ENCODE data around the gene ANKRD30BL.
"Not testable (repeated sequence)": the region's sequence is repeated elsewhere in the genome, so short reads cannot be mapped to it uniquely, and the experiment has no call there.

Gene ANKRD30BL

GRCh38 chr2:132161161-132162124, at the start of gene ANKRD30BL:
ANKRD30BL (minus strand) TSS chr2:132161952; CDS start chr2:132161705, 247 bp downstream.
- ATAC-seq (ENCODE audit: low read depth); H3K36me3 ChIP-seq (ENCODE audit: low read depth); H3K4me1 ChIP-seq (ENCODE audit: insufficient read depth, poor library complexity, severe bottlenecking); H3K9me3 ChIP-seq (ENCODE audit: severe bottlenecking); DNase-seq (ENCODE audit: low spot score); H3K27ac ChIP-seq (ENCODE audit: poor library complexity, severe bottlenecking); H3K27me3 ChIP-seq (ENCODE audit: insufficient read depth, poor library complexity, severe bottlenecking); H3K4me3 ChIP-seq (ENCODE audit: severe bottlenecking): not testable (repeated sequence)

GRCh38 chr2:132202866-132203265, 41.1 kb upstream of the ANKRD30BL start:
- not testable (repeated sequence) for H3K4me3 ChIP-seq (ENCODE audit: severe bottlenecking); H3K27ac ChIP-seq (ENCODE audit: poor library complexity, severe bottlenecking); H3K9me3 ChIP-seq (ENCODE audit: severe bottlenecking); H3K4me1 ChIP-seq (ENCODE audit: insufficient read depth, poor library complexity, severe bottlenecking); H3K27me3 ChIP-seq (ENCODE audit: insufficient read depth, poor library complexity, severe bottlenecking); DNase-seq (ENCODE audit: low spot score); ATAC-seq (ENCODE audit: low read depth); H3K36me3 ChIP-seq (ENCODE audit: low read depth)

GRCh38 chr2:132192854-132193253, 31.1 kb upstream of the ANKRD30BL start:
- not testable (repeated sequence) for H3K9me3 ChIP-seq (ENCODE audit: severe bottlenecking); H3K36me3 ChIP-seq (ENCODE audit: low read depth); H3K27me3 ChIP-seq (ENCODE audit: insufficient read depth, poor library complexity, severe bottlenecking); H3K27ac ChIP-seq (ENCODE audit: poor library complexity, severe bottlenecking); DNase-seq (ENCODE audit: low spot score); H3K4me1 ChIP-seq (ENCODE audit: insufficient read depth, poor library complexity, severe bottlenecking); H3K4me3 ChIP-seq (ENCODE audit: severe bottlenecking); ATAC-seq (ENCODE audit: low read depth)

GRCh38 chr2:132167100-132167499, 5.3 kb upstream of the ANKRD30BL start:
- not testable (repeated sequence) for H3K27ac ChIP-seq (ENCODE audit: poor library complexity, severe bottlenecking); H3K27me3 ChIP-seq (ENCODE audit: insufficient read depth, poor library complexity, severe bottlenecking); H3K9me3 ChIP-seq (ENCODE audit: severe bottlenecking); ATAC-seq (ENCODE audit: low read depth); H3K4me1 ChIP-seq (ENCODE audit: insufficient read depth, poor library complexity, severe bottlenecking); H3K4me3 ChIP-seq (ENCODE audit: severe bottlenecking); H3K36me3 ChIP-seq (ENCODE audit: low read depth); DNase-seq (ENCODE audit: low spot score)

GRCh38 chr2:132162125-132162660, 441 bp upstream of the ANKRD30BL start:
- not testable (repeated sequence) for H3K9me3 ChIP-seq (ENCODE audit: severe bottlenecking); ATAC-seq (ENCODE audit: low read depth); H3K36me3 ChIP-seq (ENCODE audit: low read depth); H3K4me1 ChIP-seq (ENCODE audit: insufficient read depth, poor library complexity, severe bottlenecking); H3K27me3 ChIP-seq (ENCODE audit: insufficient read depth, poor library complexity, severe bottlenecking); H3K4me3 ChIP-seq (ENCODE audit: severe bottlenecking); H3K27ac ChIP-seq (ENCODE audit: poor library complexity, severe bottlenecking); DNase-seq (ENCODE audit: low spot score)

GRCh38 chr2:132146774-132147173, 15.0 kb downstream of the ANKRD30BL start:
- not testable (repeated sequence) for ATAC-seq (ENCODE audit: low read depth); DNase-seq (ENCODE audit: low spot score); H3K36me3 ChIP-seq (ENCODE audit: low read depth); H3K27me3 ChIP-seq (ENCODE audit: insufficient read depth, poor library complexity, severe bottlenecking); H3K9me3 ChIP-seq (ENCODE audit: severe bottlenecking); H3K4me3 ChIP-seq (ENCODE audit: severe bottlenecking); H3K27ac ChIP-seq (ENCODE audit: poor library complexity, severe bottlenecking); H3K4me1 ChIP-seq (ENCODE audit: insufficient read depth, poor library complexity, severe bottlenecking)
- TF ChIP-seq CTCF (IDR thresholded peaks at IDR 0.05; ENCODE audit: poor library complexity, severe bottlenecking): peak; percentile 64

Data from RWPE2 (cell line).